Measurements from ENCODE around the gene TNNT2.

The TNNT2 gene

GRCh38 chr1:201320168-201320788, 57.2 kb downstream of the TNNT2 start:
- H3K4me3 ChIP-seq (ENCODE audit: low read depth, low read length) = no peak overlapping the region

- H3K4me3 ChIP-seq (ENCODE audit: low read depth, low read length) = no peak overlapping the region
Observed at GRCh38 chr1:201319631-201320030, 57.8 kb downstream of the TNNT2 start.

- H3K4me3 ChIP-seq (ENCODE audit: low read depth, low read length) = no peak overlapping the region
Observed at GRCh38 chr1:201318504-201319340, 58.8 kb downstream of the TNNT2 start.

- H3K4me3 ChIP-seq (ENCODE audit: low read depth, low read length) = no peak overlapping the region
Observed at GRCh38 chr1:201317551-201317950, 59.9 kb downstream of the TNNT2 start.

GRCh38 chr1:201316556-201316955, 60.9 kb downstream of the TNNT2 start:
- H3K4me3 ChIP-seq (ENCODE audit: low read depth, low read length) = no peak overlapping the region

- H3K4me3 ChIP-seq (ENCODE audit: low read depth, low read length) = no peak overlapping the region
Observed at GRCh38 chr1:201313086-201313485, 64.4 kb downstream of the TNNT2 start.

DNA sequence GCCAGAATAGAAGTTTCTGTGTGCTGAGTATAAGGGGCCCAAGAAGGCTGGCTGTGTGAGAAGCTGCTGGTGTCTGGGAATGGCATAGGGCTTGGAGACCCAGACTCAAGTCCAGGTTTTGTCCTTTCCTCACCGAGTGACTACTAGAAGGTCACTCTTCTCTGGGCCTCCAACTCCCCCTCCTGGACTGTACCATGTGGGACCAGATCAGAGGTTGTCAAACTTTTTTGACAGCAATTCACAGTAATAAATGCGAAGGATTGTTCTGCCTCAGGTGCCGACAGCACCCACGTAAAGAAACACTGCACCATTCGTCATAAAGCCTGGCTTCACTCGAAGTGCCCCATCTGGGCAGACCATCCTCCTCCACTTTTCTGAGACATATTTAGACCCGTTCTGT, 65.2 kb downstream of the TNNT2 start:
- H3K4me3 ChIP-seq (ENCODE audit: low read depth, low read length) = no peak overlapping the region

DNA sequence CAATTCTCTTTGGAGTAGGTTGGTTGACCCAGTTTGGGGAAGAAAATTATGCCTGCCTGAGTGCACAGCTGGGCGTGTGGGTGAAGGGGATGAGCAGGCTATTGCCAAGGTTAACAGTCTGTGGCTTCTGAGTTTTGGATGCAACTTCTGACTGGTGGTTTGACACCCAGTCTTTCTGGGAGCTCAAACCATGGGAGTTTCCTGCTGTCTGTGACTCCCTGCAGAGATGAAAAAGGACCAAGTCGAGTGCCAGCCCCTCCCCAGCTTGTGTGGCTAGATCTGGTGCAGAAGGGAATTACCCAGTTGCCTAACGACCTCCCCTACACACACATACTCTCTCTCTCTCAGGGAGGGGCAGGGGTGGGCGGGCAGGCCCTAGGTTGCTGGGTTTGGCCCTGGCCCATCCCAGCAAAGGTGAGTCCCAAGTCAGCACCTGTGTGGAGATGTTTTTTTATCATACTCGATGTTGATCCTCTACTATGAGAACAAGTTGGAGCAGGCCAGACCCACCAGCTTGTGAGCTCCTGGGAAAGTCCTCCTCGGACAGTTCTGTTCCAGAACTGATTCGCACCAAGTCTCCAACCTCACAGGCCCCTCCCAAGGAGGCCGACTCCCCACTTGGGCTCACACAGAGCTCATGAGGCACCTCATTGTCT, 66.0 kb downstream of the TNNT2 start:
- no peak overlapping the region for H3K4me3 ChIP-seq (ENCODE audit: low read depth, low read length)

GRCh38 chr1:201310986-201311355, 66.5 kb downstream of the TNNT2 start:
- no peak overlapping the region for H3K4me3 ChIP-seq (ENCODE audit: low read depth, low read length)

DNA sequence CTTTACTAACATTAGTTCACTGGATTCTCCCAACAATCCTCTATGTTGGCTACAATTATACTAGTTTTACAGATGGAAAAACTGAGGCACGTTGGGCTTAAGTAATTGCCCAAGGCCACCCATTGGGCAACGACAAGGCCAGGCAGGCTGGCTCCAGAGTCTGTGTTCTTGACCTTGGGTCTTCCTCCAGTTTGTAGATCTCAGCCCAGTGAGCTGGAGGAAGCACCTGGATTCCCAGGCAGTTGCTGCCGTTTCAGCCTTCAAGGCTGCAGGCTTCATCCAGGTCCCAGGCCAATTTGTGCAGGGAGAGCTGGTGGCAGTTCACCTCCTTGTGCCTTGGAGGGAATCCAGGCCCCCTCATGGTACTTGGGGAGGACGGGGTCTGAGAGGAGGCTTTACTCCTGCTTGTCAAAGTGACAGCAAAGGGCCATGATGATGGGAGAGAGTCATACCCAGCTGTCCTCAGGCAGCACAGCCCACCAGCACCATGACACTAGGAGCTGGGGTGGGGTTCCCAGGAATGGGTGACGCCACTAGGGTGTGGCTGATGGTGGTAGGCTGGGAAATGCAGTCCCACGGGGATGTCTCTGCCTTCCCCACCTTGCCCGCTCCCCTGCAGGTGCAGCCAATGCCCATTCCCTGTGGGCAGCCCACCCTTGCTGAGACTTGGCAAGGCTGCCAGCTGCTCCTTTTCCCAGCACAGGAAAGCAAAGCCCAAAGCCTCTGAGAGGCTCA, 67.1 kb downstream of the TNNT2 start:
- no peak overlapping the region for H3K4me3 ChIP-seq (ENCODE audit: low read depth, low read length)

DNA sequence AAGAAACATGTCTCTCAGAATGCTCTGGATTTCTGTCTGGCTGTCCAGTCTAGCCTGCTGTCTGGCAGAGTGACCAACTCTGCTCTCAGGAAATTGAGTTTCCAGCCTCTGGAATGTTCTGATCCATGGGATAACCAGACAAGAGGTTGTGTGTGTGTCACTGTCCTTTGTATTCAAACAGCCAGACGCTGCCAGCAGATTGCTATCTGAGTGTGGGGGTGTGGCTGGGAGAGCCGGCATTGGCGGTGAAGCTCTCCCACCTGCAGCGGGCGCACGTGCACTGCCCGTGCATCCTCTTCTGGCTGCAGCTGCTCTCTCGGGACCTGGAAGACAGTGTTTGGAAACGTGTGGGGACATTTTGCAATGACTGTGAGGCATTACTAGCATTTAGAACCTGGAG, 68.1 kb downstream of the TNNT2 start:
- no peak overlapping the region for H3K4me3 ChIP-seq (ENCODE audit: low read depth, low read length)
